Neural cell (in vitro differentiated cells): Measurements from ENCODE around the gene UCK2. TPM values are rescaled to one million over a fixed set of nuclear protein-coding genes. Genes with fewer than 3 reads are reported as not detected.

Experiments
- H2AFZ ChIP-seq: fragments of 200-600, 300-800 bp; sonication (generic), shearing (Covaris generic); 2 replicates; pipeline ENCODE4 v1.6.0; 2014; ENCODE audit warnings: low read depth, mild to moderate bottlenecking, antibody characterized with exemption, low read length, moderate library complexity
- H3F3A ChIP-seq: fragments of 200-600 bp; shearing (Covaris generic); 2 replicates; pipeline ENCODE4 v1.6.1; 2016; ENCODE audit warnings: mild to moderate bottlenecking, moderate library complexity, mixed read lengths, antibody characterized with exemption, low read length; ENCODE audit not compliant: insufficient read depth, poor library complexity, severe bottlenecking
- H3K27ac ChIP-seq: fragments of 200-600, 300-800 bp; sonication (generic), shearing (Covaris generic); 2 replicates; pipeline ENCODE4 v1.5.1; 2014; ENCODE audit warnings: mild to moderate bottlenecking, low read length, moderate library complexity
- H3K27me3 ChIP-seq: fragments of 300-800, 200-600 bp; sonication (generic), shearing (Covaris generic); 2 replicates; pipeline ENCODE4 v1.6.0; 2014; ENCODE audit warnings: mild to moderate bottlenecking, low read depth, low read length, moderate library complexity; ENCODE audit not compliant: insufficient read depth
- H3K36me3 ChIP-seq: fragments of 300-800, 200-600 bp; sonication (generic), shearing (Covaris generic); 2 replicates; pipeline ENCODE4 v1.5.1; 2014; ENCODE audit warnings: mild to moderate bottlenecking, antibody characterized with exemption, low read length, moderate library complexity; ENCODE audit not compliant: insufficient read depth
- H3K4me2 ChIP-seq: fragments of 300-800, 200-600 bp; sonication (generic), shearing (Covaris generic); 2 replicates; pipeline ENCODE4 v1.6.0; 2014; ENCODE audit warnings: mild to moderate bottlenecking, low read length
- H3K4me3 ChIP-seq: fragments of 300-800, 200-600 bp; sonication (generic), shearing (Covaris generic); 2 replicates; pipeline ENCODE4 v1.5.1; 2014; ENCODE audit warnings: mild to moderate bottlenecking, low read length, moderate library complexity
- H3K79me2 ChIP-seq: fragments of 200-600 bp; shearing (Covaris generic); replicated peaks from 2 replicates; pipeline ENCODE4 v1.6.0; 2014; ENCODE audit warnings: mild to moderate bottlenecking, low read length, moderate library complexity; ENCODE audit not compliant: insufficient read depth
- H3K9ac ChIP-seq: fragments of 300-800, 200-600 bp; sonication (generic), shearing (Covaris generic); 2 replicates; pipeline ENCODE4 v1.6.1; 2016; ENCODE audit warnings: mild to moderate bottlenecking, low read length, mixed read lengths
- H3K9me2 ChIP-seq: fragments of 200-600 bp; shearing (Covaris generic); 2 replicates; pipeline ENCODE4 v1.6.1; 2016; ENCODE audit warnings: mild to moderate bottlenecking, low read length, mixed read lengths; ENCODE audit not compliant: insufficient read depth
- H3K9me3 ChIP-seq: fragments of 200-600, 300-800 bp; sonication (generic), shearing (Covaris generic); 2 replicates; pipeline ENCODE4 v1.6.1; 2016; ENCODE audit warnings: mild to moderate bottlenecking, mixed run types, low read length, moderate library complexity, mixed read lengths
- H4K20me1 ChIP-seq: fragments of 200-600 bp; shearing (Covaris generic); 2 replicates; pipeline ENCODE4 v1.6.1; 2016; ENCODE audit warnings: mild to moderate bottlenecking, mixed run types; ENCODE audit not compliant: insufficient read depth
- CTCF ChIP-seq: fragments of 450-650 bp; IDR thresholded peaks from 2 replicates; pipeline ENCODE4 v1.5.1; 2014; ENCODE audit warnings: antibody characterized with exemption, mild to moderate bottlenecking, moderate library complexity; ENCODE audit not compliant: poor library complexity, severe bottlenecking
- EP300 ChIP-seq: fragments of 450-650 bp; conservative IDR thresholded peaks from 2 replicates; pipeline ENCODE4 v1.6.1; 2014; ENCODE audit warnings: antibody characterized with exemption, mild to moderate bottlenecking, moderate library complexity; ENCODE audit not compliant: poor library complexity, severe bottlenecking
- EZH2 ChIP-seq: fragments of 200-600, 300-800 bp; shearing (Covaris generic), sonication (generic); IDR thresholded peaks from 2 replicates; pipeline ENCODE4 v1.6.1; 2014; ENCODE audit warnings: antibody characterized with exemption, low read length, borderline replicate concordance, mild to moderate bottlenecking; ENCODE audit not compliant: insufficient read depth, poor library complexity, severe bottlenecking
- MXI1 ChIP-seq: fragments of 450-650 bp; conservative IDR thresholded peaks from 2 replicates; pipeline ENCODE4 v1.6.1; 2014; ENCODE audit warnings: antibody characterized with exemption, mild to moderate bottlenecking; ENCODE audit not compliant: poor library complexity, severe bottlenecking
- POLR2AphosphoS5 ChIP-seq: IDR thresholded peaks from 2 replicates; pipeline ENCODE4 v1.6.1; 2012
- RAD21 ChIP-seq: fragments of 450-650 bp; conservative IDR thresholded peaks from 2 replicates; pipeline ENCODE4 v1.6.1; 2014; ENCODE audit warnings: antibody characterized with exemption, mild to moderate bottlenecking, moderate library complexity
- REST ChIP-seq: IDR thresholded peaks from 2 replicates; pipeline ENCODE4 v1.6.1; 2012; ENCODE audit warnings: borderline replicate concordance
- SMC3 ChIP-seq: fragments of 450-650 bp; conservative IDR thresholded peaks from 2 replicates; pipeline ENCODE4 v1.6.1; 2014; ENCODE audit warnings: antibody characterized with exemption, mild to moderate bottlenecking, moderate library complexity; ENCODE audit not compliant: poor library complexity
- TAF1 ChIP-seq: IDR thresholded peaks from 2 replicates; pipeline ENCODE4 v1.6.1; 2012; ENCODE audit warnings: low read depth
- polyA plus RNA-seq: library from polyadenylated mRNA; depleted of rRNA; stranded (reverse); fragments of >200 nt; gene quantifications from 2 replicates; pipeline ENCODE4 v1.2.3, GENCODE V29; 2014

The UCK2 gene
- polyA plus RNA-seq, 1 donor from 2014 or later: 36.0 TPM

- H3K79me2 ChIP-seq: peaks cover 14% of the 10 kb centered on the region
- H3K9ac ChIP-seq: no peak overlapping the region
- H3K4me3 ChIP-seq: no peak overlapping the region
- H3K27ac ChIP-seq: no peak overlapping the region
- TF ChIP-seq TAF1 (no peak), RAD21 (no peak), MXI1 (no peak)
- H3K9me2 ChIP-seq: no peaks in the 10 kb centered on the region
- H3F3A ChIP-seq: no peaks in the 10 kb centered on the region
- no peaks in the 10 kb centered on the region for H3K27me3 ChIP-seq
- H3K9me3 ChIP-seq: no peaks in the 10 kb centered on the region
- H3K4me2 ChIP-seq: no peak overlapping the region
- H2AFZ ChIP-seq: no peak overlapping the region
- no peaks in the 10 kb centered on the region for H4K20me1 ChIP-seq
- no peaks in the 10 kb centered on the region for H3K36me3 ChIP-seq
Observed at GRCh38 chr1:165863346-165863745, 35.9 kb downstream of the UCK2 start.

- Histone ChIP-seq H3K4me2 (no peak overlapping the region), H3K27me3 (no peaks in the 10 kb centered on the region), H3K9me3 (no peaks in the 10 kb centered on the region), H4K20me1 (no peaks in the 10 kb centered on the region), H3K36me3 (no peaks in the 10 kb centered on the region), H3K27ac (no peak overlapping the region), H3K9ac (no peak overlapping the region), H3F3A (no peaks in the 10 kb centered on the region), H3K79me2 (peaks cover 12% of the 10 kb centered on the region), H2AFZ (no peak overlapping the region), H3K4me3 (no peak overlapping the region), H3K9me2 (no peaks in the 10 kb centered on the region)
- no peak for TF ChIP-seq MXI1
- TF ChIP-seq POLR2AphosphoS5: no peak
- no peak for TF ChIP-seq SMC3
- no peak for TF ChIP-seq TAF1
- TF ChIP-seq CTCF: no peak
- no peak for TF ChIP-seq REST
- no peak for TF ChIP-seq EP300
- TF ChIP-seq RAD21: no peak
- no peak for TF ChIP-seq EZH2
Observed at GRCh38 chr1:165865633-165866340, 38.4 kb downstream of the UCK2 start.
